ENCODE data around the gene UBAP2.
"Not testable (repeated sequence)": the region's sequence is repeated elsewhere in the genome, so short reads cannot be mapped to it uniquely, and the experiment has no call there.

The UBAP2 gene

GRCh38 chr9:34046784-34047379 is 1.8 kb downstream of the UBAP2 start:
- no peak for DNase-seq

- no peak for DNase-seq
These were observed 2.8 kb downstream of the UBAP2 start for GRCh38 chr9:34045903-34046302.

- not testable (repeated sequence) for DNase-seq
These were observed 6.6 kb downstream of the UBAP2 start for GRCh38 chr9:34042074-34042473.

- DNase-seq: not testable (repeated sequence)
These were observed 9.8 kb downstream of the UBAP2 start for GRCh38 chr9:34038851-34039250.

GRCh38 chr9:34037626-34038025 is 11.1 kb downstream of the UBAP2 start:
- DNase-seq: no peak

- no peak for DNase-seq
These were observed 12.1 kb downstream of the UBAP2 start for GRCh38 chr9:34036625-34037024.

GRCh38 chr9:34035656-34036055 is 13.0 kb downstream of the UBAP2 start:
- no peak for DNase-seq

GRCh38 chr9:34034698-34035065 is 14.0 kb downstream of the UBAP2 start:
- no peak for DNase-seq

- no peak for DNase-seq
These were observed 16.1 kb downstream of the UBAP2 start for GRCh38 chr9:34032631-34033030.

- DNase-seq: no peak
These were observed 20.7 kb downstream of the UBAP2 start for GRCh38 chr9:34027845-34028574.

GRCh38 chr9:34025811-34026210 is 22.9 kb downstream of the UBAP2 start:
- no peak for DNase-seq

- DNase-seq: no peak
These were observed 23.6 kb downstream of the UBAP2 start for GRCh38 chr9:34025062-34025461.

- DNase-seq: not testable (repeated sequence)
These were observed 24.2 kb downstream of the UBAP2 start for GRCh38 chr9:34024476-34024875.

GRCh38 chr9:34016149-34016548 is 32.5 kb downstream of the UBAP2 start:
- DNase-seq: no peak

- no peak for DNase-seq
These were observed 37.7 kb downstream of the UBAP2 start for GRCh38 chr9:34010979-34011378.

- DNase-seq: no peak
These were observed 46.7 kb downstream of the UBAP2 start for GRCh38 chr9:34001951-34002350.

- DNase-seq: no peak
These were observed 47.4 kb downstream of the UBAP2 start for GRCh38 chr9:34001298-34001697.

- DNase-seq: no peak
These were observed 53.2 kb downstream of the UBAP2 start for GRCh38 chr9:33995449-33995848.

GRCh38 chr9:33993104-33993503 is 55.6 kb downstream of the UBAP2 start:
- DNase-seq: no peak

GRCh38 chr9:33992632-33993031 is 56.1 kb downstream of the UBAP2 start:
- DNase-seq: peak; percentile 3

GRCh38 chr9:33988219-33988890 is 60.3 kb downstream of the UBAP2 start:
- no peak for DNase-seq

- DNase-seq: no peak
These were observed 72.3 kb downstream of the UBAP2 start for GRCh38 chr9:33976414-33976813.

GRCh38 chr9:33972698-33973097 is 76.0 kb downstream of the UBAP2 start:
- no peak for DNase-seq
